DMS 273 treated with DMSO at 0.1 percent for 48 hours (cell line): Measurements from ENCODE around the gene IRF8.

ENCODE experiments used
- DNase-seq: peaks from one replicate; lab custom pipeline; 2025; lab: John Stamatoyannopoulos, UW

Gene IRF8

GRCh38 chr16:85913688-85914422 lies 14.9 kb downstream of the IRF8 start:
- DNase-seq, result no peak

- no peak for DNase-seq
Observed at GRCh38 chr16:85914423-85914794, 15.4 kb downstream of the IRF8 start.

DNA sequence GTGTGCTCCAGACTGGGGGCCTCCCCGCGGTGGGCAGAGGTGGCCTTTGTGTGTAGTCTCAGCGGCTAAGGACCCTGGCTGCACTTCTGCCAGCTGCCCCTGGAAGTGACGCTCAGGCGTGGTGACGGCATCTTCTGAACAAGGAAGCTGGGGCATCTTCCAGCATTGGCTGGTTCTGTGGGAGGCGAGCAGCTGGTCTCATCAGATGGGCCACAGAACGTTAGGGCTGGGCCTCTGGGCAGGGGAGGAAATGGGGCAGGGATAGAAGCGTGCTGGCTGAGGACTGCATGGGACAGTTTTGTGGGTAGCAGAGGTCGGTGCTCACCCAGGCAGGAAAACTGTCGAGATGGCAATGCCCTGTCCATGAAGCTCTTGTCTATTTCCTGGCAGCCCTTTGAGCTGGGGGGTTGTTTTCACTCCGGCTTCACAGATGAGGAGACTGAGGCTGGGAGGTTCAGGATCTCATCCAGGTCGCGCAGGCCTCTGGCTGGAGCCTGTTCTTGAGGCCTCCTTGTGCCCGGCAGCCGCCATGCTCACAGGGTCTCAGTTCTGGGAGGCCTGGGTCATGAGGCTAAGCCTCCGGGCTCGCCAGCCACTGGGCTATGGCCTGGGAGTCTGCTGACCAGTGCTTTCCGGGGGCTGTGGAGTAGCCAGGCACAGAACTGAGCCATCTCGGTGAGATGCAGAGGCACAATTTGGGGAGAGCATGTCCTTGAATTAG lies 16.3 kb downstream of the IRF8 start:
- DNase-seq, result no peak

DNA sequence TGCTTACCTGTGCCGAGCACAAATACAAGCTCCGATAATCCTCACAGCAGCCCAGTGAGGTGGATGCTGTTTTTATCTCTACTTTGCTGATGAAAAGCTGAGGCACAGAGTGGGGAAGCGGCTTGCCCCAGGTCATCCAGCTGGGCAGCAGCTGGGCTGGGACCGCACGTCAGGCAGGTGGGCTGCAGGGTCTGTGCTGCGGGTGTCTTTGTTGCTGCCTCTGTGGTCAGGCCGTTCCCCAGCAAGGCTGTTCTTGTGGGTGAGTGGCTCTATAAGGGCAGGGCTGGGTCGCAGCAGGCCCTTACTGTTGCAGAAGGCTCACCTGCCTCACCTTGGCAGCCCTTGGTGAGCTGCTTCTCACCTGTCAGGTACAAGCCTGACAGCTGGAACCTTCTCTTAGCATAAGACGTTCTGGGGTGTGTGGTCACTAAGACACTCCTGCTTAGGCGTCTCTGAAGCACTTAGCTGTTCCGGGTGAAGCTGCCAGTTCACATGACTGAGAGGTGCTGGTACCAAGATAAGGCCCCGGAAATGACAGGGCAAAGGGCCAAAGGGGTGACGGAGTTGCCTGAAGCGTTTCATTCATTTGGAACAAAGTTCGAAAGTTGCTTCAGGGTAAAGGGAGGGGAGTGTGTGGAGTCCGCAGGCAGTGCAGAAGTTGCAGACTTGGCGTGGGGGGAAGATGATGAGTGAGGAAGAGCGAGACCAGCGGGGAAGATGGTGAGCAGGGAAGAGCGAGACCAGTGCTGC lies 17.4 kb downstream of the IRF8 start:
- DNase-seq, result no peak

DNA sequence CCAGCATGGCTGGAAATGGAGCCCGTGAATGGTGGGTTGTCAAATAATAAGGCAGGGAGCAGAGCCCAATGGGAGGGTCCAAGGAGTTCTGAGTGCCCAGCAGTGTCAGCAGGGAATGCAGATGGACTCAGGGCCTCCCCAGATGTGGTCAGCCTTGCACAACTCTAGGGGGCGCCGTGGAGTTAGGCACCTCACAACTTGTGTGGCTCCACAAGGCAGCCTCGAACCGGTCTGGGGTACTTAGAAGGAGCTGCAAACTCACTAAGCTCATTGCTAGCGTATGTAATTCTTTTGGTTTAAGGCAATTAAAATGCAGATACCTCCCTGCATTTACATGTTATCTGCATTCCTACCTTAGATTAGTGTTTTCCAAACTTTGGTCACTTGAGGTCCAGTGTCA lies 18.1 kb downstream of the IRF8 start:
- no peak for DNase-seq

DNA sequence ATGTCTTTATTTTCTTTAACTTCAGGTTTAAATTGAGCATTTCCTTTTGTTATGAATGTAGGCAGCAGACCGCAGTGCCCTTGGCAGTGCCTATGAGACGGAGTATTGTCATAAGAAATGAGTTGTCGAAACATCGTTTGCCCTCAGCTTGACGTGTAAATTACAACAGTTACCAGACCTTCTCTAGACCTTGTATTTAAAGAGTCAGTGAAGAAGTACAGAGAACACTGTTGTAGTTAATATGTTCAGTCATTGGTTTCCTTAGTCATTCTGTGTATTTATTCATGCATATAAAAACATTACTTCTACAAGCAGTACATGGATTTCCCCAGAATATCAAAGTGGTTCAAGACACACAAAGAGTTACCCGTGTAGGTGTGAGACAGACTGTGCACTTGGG lies 19.0 kb downstream of the IRF8 start:
- no peak for DNase-seq

DNA sequence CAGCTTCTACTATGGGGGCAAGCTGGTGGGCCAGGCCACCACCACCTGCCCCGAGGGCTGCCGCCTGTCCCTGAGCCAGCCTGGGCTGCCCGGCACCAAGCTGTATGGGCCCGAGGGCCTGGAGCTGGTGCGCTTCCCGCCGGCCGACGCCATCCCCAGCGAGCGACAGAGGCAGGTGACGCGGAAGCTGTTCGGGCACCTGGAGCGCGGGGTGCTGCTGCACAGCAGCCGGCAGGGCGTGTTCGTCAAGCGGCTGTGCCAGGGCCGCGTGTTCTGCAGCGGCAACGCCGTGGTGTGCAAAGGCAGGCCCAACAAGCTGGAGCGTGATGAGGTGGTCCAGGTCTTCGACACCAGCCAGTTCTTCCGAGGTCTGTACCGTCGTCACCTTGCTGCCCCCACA lies 19.5 kb downstream of the IRF8 start:
- DNase-seq, result no peak

DNA sequence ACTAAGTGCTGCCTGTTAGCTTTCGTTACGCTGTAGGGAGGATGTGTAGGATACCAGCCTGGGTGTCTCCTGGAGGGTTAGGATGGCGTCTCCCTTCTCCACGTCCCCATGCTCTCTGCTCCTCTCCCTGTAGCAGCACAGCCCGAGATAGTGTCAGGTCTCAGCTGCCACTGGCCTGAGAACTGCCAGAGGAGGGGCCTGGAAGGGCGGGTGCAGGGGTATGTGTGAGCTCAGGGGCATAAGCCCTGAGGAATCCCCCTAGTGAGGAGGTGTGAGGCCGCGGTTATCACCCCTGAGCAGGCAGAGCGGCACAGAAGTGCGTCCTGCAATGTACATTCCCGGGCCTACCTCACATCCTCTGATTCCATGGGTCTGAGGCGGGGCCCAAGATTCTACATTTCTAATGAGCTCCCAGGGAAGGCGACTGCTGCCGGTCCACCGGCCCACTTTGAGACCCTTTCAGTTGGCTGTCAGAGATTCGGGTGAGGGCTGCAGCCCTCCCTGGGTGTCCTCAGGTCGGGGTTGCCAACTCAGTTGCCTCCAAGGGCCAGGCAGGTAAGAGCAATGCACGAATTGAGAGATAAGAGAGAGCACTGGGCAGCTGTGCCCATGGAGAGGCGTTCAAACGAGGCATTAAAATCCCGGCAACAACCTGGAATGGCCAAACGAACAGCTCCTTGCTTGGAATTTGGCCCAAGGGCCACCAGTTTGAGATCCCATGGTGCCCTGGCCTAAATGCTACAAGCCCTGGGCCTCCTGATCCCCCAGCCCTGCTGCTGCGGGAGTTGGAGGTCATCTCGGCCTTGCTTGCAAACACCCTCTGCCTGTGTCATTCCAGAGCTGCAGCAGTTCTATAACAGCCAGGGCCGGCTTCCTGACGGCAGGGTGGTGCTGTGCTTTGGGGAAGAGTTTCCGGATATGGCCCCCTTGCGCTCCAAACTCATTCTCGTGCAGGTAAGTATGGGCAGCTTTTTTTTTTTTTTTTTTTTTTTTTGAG lies 20.6 kb downstream of the IRF8 start:
- no peak for DNase-seq

DNA sequence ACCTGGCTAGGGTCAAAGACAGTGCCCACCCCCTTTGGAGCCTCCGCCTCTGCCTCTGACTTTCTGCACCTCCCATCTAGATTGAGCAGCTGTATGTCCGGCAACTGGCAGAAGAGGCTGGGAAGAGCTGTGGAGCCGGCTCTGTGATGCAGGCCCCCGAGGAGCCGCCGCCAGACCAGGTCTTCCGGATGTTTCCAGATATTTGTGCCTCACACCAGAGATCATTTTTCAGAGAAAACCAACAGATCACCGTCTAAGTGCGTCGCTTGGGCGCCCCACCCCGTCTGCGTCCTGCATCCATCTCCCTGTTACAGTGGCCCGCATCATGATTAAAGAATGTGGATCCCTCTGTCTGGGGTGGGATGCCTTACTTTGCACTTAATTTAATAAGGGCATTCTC lies 22.1 kb downstream of the IRF8 start:
- no peak for DNase-seq

GRCh38 chr16:85923153-85924021 lies 24.4 kb downstream of the IRF8 start:
- DNase-seq, result no peak

- no peak for DNase-seq
Observed at GRCh38 chr16:85924675-85925074, 25.7 kb downstream of the IRF8 start.

DNA sequence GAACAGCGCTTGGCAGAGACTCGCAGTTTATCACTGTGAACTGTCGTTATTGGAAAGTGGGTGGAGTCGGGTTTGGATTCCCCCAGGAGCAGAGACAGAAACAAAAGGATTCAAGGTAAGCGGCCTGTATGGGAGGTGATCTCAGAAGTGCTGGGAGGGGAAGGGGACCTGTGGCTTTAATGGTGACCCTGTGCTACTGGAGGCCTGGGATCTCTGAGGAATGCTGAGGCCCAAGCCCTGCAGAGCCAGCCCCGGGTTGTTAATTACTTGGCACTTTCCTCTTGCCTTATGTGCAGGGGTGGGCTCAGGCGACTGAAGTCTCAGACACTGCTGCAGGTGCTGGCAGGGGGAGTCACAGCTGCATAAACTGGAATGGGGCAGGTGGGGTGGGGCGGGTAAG lies 27.4 kb downstream of the IRF8 start:
- no peak for DNase-seq

DNA sequence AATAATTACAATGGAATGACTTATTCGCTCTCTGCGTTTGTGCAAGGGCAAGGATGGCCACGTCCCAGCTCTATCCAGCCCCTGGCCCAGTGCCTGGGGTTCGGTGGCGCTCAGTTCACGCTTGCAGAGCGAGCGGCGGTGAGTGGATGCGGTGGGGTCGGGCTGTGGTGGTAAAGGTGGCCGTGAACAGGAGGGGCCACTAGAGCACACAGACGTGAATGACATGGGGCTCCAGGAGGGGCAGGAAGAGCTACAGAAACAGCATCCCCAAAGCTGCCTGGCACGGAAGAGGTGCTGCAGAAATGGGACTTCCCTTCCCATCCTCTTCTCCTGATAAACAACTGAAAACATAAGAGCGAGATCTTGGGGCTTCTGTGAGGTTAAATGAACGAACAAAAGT lies 28.4 kb downstream of the IRF8 start:
- no peak for DNase-seq

GRCh38 chr16:85927959-85928358 lies 29.0 kb downstream of the IRF8 start:
- no peak for DNase-seq

- no peak for DNase-seq
Observed at GRCh38 chr16:85928401-85928820, 29.4 kb downstream of the IRF8 start.

DNA sequence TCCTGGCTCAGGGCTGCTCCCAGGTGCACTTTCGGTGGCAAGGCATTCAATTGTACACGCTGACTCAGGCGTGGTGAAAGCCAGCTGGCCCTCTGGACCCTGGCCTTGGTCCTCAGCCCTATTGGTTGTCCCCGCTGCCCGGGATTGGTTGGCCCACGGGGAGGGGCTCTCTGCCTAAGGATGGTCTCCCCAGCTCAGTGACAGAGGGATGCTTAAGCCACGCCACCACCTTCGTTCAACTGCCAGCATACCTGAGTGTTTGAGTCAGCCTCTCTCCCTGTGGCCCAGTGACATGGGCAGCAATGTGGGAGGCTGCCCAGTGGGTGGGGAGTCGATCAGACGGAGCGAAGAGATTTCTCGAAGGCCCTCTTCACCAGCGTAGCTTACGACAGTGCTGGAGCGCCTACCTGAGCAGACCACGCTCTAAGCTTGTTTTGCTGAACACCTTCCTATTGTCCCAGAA lies 30.3 kb downstream of the IRF8 start:
- DNase-seq, result no peak

DNA sequence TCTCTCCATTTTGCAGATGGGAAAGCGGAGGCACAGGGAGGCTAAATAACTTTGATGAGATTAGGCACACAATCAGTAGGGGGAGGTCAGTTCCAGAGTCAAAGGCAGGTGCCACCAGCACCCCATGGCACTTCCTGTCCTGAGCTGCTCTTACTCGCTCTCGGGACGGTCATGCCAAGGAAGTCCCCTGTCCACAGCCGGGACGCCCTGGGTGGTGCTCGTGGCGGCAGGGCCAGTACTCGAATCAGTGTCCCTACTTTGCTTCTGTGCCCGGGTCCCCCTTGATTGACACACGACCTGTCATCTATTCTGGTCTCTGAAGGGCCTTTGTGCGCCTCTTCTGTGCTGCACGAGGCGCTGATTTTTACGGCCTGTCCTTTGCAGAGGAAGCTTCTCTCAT lies 31.3 kb downstream of the IRF8 start:
- DNase-seq, result no peak

- DNase-seq, result no peak
Observed at GRCh38 chr16:85931596-85932402, 32.8 kb downstream of the IRF8 start.

- no peak for DNase-seq
Observed at GRCh38 chr16:85934210-85934609, 35.2 kb downstream of the IRF8 start.
